IPS-20b (cell line): ENCODE data around the gene PXDN.
"Not testable (repeated sequence)": the region's sequence is repeated elsewhere in the genome, so short reads cannot be mapped to it uniquely, and the experiment has no call there.

Source experiments
- H3K27ac ChIP-seq: one replicate; pipeline ENCODE4 v1.5.1; 2013; ENCODE audit warnings: low read length
- H3K27me3 ChIP-seq: 2 replicates; pipeline ENCODE4 v1.6.1; 2013; ENCODE audit warnings: mild to moderate bottlenecking, low read length, inconsistent platforms; ENCODE audit not compliant: insufficient read depth
- H3K36me3 ChIP-seq: 2 replicates; pipeline ENCODE4 v1.6.1; 2013; ENCODE audit warnings: low read depth, mild to moderate bottlenecking, inconsistent platforms, low read length, moderate library complexity; ENCODE audit not compliant: insufficient read depth
- H3K4me1 ChIP-seq: 2 replicates; pipeline ENCODE4 v1.6.1; 2013; ENCODE audit warnings: mild to moderate bottlenecking, control low read depth, inconsistent platforms, low read length, moderate library complexity; ENCODE audit not compliant: insufficient read depth
- H3K4me3 ChIP-seq: 2 replicates; pipeline ENCODE4 v1.5.1; 2013; ENCODE audit warnings: mild to moderate bottlenecking, low read length, inconsistent platforms
- H3K9ac ChIP-seq: 2 replicates; pipeline ENCODE4 v1.6.1; 2013; ENCODE audit warnings: low read depth, mild to moderate bottlenecking, inconsistent platforms, low read length, moderate library complexity
- H3K9me3 ChIP-seq: 2 replicates; pipeline ENCODE4 v1.6.1; 2013; ENCODE audit warnings: mild to moderate bottlenecking, low read depth, low read length, inconsistent platforms; ENCODE audit not compliant: insufficient read depth

Gene PXDN

GRCh38 chr2:1709335-1709605 lies 35.0 kb downstream of the PXDN start:
- Histone ChIP-seq H3K4me1 (peaks cover 14% of the 10 kb centered on the region; the same call in 1 of the 2 replicates), H3K36me3 (no peaks in the 10 kb centered on the region), H3K27me3 (no peaks in the 10 kb centered on the region; the same call in 1 of the 2 replicates), H3K27ac (no peak overlapping the region), H3K4me3 (no peak overlapping the region), H3K9me3 (no peaks in the 10 kb centered on the region), H3K9ac (no peak overlapping the region)

GRCh38 chr2:1708476-1709334 lies 35.6 kb downstream of the PXDN start:
- H3K27ac ChIP-seq: no peak overlapping the region
- peak overlapping the region; percentile 17; the same call in 1 of the 2 replicates for H3K9ac ChIP-seq
- no peaks in the 10 kb centered on the region for H3K9me3 ChIP-seq
- peak overlapping the region; percentile 11; the same call in 1 of the 2 replicates for H3K4me3 ChIP-seq
- H3K36me3 ChIP-seq: no peaks in the 10 kb centered on the region
- H3K27me3 ChIP-seq: no peaks in the 10 kb centered on the region; the same call in 1 of the 2 replicates
- peaks cover 14% of the 10 kb centered on the region; the same call in 1 of the 2 replicates for H3K4me1 ChIP-seq

DNA sequence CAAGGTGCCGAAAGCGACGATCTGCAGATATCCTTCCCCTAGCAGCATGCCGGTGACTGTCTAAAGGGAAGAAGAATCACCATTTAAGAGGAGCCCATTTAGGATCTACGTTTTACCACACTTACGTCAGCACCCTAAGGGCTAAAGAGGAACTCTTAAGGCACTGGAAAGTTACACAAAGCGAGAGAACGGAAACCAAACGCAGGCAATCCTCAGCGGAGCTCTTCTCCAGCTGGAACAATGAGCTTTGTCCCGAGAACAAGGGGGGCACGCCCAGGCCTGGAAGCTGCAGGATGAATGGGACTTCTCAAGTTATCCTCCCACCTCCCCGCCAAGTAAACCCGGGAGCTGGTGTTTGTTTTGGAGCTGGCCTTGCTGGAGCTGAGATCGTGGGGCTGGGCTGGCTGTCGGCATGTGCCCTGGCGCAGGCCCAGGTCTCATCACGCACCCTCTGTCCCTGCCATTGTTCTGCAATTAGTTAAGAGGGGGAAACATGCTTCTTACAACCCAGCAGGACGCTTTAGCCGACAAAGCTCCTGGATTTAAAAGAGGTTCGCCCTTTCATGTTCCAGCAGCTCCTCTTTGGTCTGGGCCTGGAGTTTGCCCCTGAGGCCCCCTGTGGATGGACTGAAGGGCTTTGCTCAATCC lies 36.4 kb downstream of the PXDN start:
- H3K27ac ChIP-seq: no peak overlapping the region
- H3K4me1 ChIP-seq: peaks cover 14% of the 10 kb centered on the region; the same call in 1 of the 2 replicates
- H3K9ac ChIP-seq: peak overlapping the region; percentile 17; the same call in 1 of the 2 replicates
- H3K9me3 ChIP-seq: no peaks in the 10 kb centered on the region
- no peaks in the 10 kb centered on the region; the same call in 1 of the 2 replicates for H3K27me3 ChIP-seq
- no peaks in the 10 kb centered on the region for H3K36me3 ChIP-seq
- peak overlapping the region; percentile 11 for H3K4me3 ChIP-seq

DNA sequence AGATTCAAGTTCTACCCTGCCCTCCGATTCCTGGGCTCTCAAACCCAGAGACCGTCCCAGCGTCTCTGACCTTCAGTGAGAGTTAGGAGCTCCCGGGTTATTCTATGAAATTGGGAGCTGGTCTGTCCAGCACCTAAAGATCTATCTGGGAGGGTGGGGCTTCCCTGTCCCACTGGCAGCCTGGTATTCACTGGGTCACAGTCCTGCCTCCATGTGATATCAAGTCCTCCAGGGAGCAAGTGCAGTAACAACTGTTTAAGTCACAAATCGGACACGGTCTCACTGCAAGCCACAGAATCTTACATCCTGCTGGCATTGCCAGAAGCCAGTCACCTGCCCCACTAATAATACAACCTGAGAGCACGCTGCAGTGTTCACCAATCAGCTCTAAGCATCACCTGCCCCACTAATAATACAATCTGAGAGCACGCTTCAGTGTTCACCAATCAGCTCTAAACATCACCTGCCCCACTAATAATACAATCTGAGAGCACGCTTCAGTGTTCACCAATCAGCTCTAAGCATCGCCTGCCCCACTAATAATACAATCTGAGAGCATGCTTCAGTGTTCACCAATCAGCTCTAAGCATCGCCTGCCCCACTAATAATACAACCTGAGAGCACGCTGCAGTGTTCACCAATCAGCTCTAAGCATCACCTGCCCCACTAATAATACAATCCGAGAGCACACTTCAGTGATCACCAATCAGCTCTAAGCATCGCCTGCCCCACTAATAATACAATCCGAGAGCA lies 38.0 kb downstream of the PXDN start:
- not testable (repeated sequence) for H3K27ac ChIP-seq, H3K36me3 ChIP-seq, H3K4me3 ChIP-seq, H3K9ac ChIP-seq, H3K9me3 ChIP-seq, H3K27me3 ChIP-seq
- peaks cover 22% of the 10 kb centered on the region for H3K4me1 ChIP-seq

DNA sequence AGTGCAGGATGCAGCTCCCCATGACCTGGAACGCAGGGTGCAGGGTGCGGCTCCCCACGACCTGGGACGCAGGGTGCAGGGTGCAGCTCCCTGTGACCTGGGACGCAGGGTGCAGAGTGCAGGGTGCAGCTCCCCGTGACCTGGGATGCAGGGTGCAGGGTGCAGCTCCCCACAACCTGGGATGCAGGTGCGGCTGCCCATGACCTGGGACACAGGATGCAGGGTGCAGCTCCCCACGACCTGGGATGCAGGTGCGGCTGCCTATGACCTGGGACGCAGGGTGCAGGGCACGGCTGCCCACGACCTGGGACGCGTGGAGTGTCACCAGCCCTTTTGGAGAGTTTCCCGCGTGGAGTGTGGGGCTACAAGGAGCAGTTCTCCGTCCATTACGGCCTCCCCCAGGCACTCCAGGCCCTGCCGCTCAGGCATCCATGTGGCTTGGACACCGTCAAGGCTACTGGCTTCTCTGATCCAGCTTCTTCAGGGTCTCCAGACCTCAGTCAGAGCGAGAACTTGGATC lies 38.7 kb downstream of the PXDN start:
- no peak overlapping the region for H3K9ac ChIP-seq
- no peaks in the 10 kb centered on the region for H3K9me3 ChIP-seq
- peaks cover 22% of the 10 kb centered on the region for H3K4me1 ChIP-seq
- no peaks in the 10 kb centered on the region; the same call in 1 of the 2 replicates for H3K27me3 ChIP-seq
- H3K36me3 ChIP-seq: no peaks in the 10 kb centered on the region
- no peak overlapping the region for H3K4me3 ChIP-seq
- H3K27ac ChIP-seq: no peak overlapping the region

- Histone ChIP-seq H3K36me3 (no peaks in the 10 kb centered on the region), H3K4me3 (no peak overlapping the region), H3K9ac (no peak overlapping the region), H3K4me1 (peaks cover 22% of the 10 kb centered on the region), H3K27me3 (no peaks in the 10 kb centered on the region; the same call in 1 of the 2 replicates), H3K27ac (no peak overlapping the region), H3K9me3 (no peaks in the 10 kb centered on the region)
Observed at GRCh38 chr2:1704631-1705556, 39.4 kb downstream of the PXDN start.

DNA sequence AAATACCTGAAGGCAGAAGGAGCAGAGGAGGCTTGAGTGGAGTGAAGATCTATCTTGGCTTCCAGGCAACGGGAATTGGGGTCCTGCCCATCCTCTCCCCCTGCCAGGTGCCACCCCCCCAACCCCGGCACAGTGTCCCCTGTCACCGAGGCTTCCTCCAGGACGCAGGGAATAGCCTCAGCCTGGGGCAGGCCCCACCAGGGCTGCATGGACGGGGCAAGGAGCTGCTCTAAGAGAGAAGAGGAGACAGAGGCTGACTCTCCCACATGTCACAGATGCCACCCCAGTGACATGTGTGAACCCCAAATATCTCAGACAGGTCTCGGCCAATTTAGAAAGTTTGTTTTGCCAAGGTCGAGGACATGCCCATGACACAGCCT lies 42.1 kb downstream of the PXDN start:
- H3K27me3 ChIP-seq: no peaks in the 10 kb centered on the region
- H3K4me1 ChIP-seq: peaks cover 8% of the 10 kb centered on the region
- H3K4me3 ChIP-seq: no peak overlapping the region
- H3K9me3 ChIP-seq: no peaks in the 10 kb centered on the region
- no peak overlapping the region for H3K9ac ChIP-seq
- H3K36me3 ChIP-seq: no peaks in the 10 kb centered on the region
- H3K27ac ChIP-seq: no peak overlapping the region

DNA sequence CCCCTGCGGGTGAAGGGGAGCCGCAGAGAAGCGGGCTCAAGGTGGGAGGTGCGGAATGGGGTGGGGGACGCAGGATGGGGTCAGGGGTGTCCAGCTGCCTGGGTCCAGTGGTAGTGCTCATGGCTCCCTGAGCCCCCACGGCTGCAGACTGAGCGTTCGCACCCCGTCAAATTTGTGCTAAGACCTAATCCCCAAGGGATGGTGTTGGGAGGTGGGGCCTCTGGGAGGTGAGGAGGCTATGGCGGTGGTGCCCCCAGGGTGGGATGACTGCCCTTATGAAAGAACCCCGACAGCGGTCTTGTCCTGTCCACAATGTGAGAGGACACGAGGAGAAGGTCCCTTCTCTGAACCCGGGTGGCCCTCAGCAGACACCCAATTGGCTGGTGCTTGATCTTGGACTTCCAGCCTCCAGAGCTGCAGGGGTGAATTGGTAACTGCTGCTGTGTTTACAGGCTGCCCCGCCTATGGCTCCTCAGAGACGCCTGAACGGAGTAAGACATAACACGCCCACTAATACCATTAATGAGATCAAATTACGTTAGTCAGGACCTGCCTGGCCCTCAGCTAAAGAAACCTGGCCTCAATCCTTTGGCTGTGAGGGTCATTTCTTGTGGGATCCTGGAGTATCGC lies 42.6 kb downstream of the PXDN start:
- no peaks in the 10 kb centered on the region for H3K36me3 ChIP-seq
- H3K27me3 ChIP-seq: no peaks in the 10 kb centered on the region
- no peak overlapping the region for H3K4me3 ChIP-seq
- no peaks in the 10 kb centered on the region for H3K9me3 ChIP-seq
- no peak overlapping the region for H3K27ac ChIP-seq
- H3K4me1 ChIP-seq: peaks cover 8% of the 10 kb centered on the region
- H3K9ac ChIP-seq: no peak overlapping the region

GRCh38 chr2:1701020-1701419 lies 43.3 kb downstream of the PXDN start:
- Histone ChIP-seq H3K27me3 (no peaks in the 10 kb centered on the region), H3K27ac (no peak overlapping the region), H3K4me3 (no peak overlapping the region), H3K9ac (no peak overlapping the region), H3K9me3 (no peaks in the 10 kb centered on the region), H3K4me1 (peaks cover 8% of the 10 kb centered on the region), H3K36me3 (no peaks in the 10 kb centered on the region)

- H3K4me3 ChIP-seq, H3K9ac ChIP-seq, H3K36me3 ChIP-seq, H3K9me3 ChIP-seq, H3K27ac ChIP-seq, H3K27me3 ChIP-seq, H3K4me1 ChIP-seq: not testable (repeated sequence)
Observed at GRCh38 chr2:1700427-1700826, 43.9 kb downstream of the PXDN start.
